NCI-H460 (cell line): ENCODE results near the gene CRYAB. TPM values are rescaled to one million over a fixed set of nuclear protein-coding genes. Genes with fewer than 3 reads are reported as not detected.
"Not testable (repeated sequence)": the region's sequence is repeated elsewhere in the genome, so short reads cannot be mapped to it uniquely, and the experiment has no call there.

Experiments used
- DNase-seq: peaks from one replicate; pipeline ENCODE4 v3.0.0-alpha.2; 2016; ENCODE audit warnings: low read depth; ENCODE audit errors: extremely low read depth
- total RNA-seq: library from RNA; depleted of rRNA; stranded (reverse); fragments of >200 nt; shearing (Covaris generic); gene quantifications from 2 replicates; pipeline ENCODE4 v1.2.3, GENCODE V29; 2014

CRYAB gene
- total RNA-seq, 1 experiment from 2014 or later: 10.4 TPM

- DNase-seq: no peak
Observed at GRCh38 chr11:111934306-111934705, 22.7 kb upstream of the CRYAB start.

- no peak for DNase-seq
Observed at GRCh38 chr11:111933872-111934271, 22.3 kb upstream of the CRYAB start.

- DNase-seq: not testable (repeated sequence)
Observed at GRCh38 chr11:111933176-111933575, 21.6 kb upstream of the CRYAB start.

- DNase-seq: no peak
Observed at GRCh38 chr11:111932611-111932950, 21.0 kb upstream of the CRYAB start.

- no peak for DNase-seq
Observed at GRCh38 chr11:111930472-111930871, 18.9 kb upstream of the CRYAB start.

GRCh38 chr11:111926505-111927391 lies 15.2 kb upstream of the CRYAB start:
- peak; percentile 90 for DNase-seq

GRCh38 chr11:111925953-111926352 lies 14.4 kb upstream of the CRYAB start:
- no peak for DNase-seq

- DNase-seq: no peak
Observed at GRCh38 chr11:111923951-111924350, 12.4 kb upstream of the CRYAB start.

- DNase-seq: no peak
Observed at GRCh38 chr11:111923351-111923788, 11.8 kb upstream of the CRYAB start.

GRCh38 chr11:111922803-111923202 lies 11.2 kb upstream of the CRYAB start:
- DNase-seq: no peak

- no peak for DNase-seq
Observed at GRCh38 chr11:111921541-111922230, 10.1 kb upstream of the CRYAB start.

GRCh38 chr11:111920908-111921307 lies 9.3 kb upstream of the CRYAB start:
- no peak for DNase-seq

- no peak for DNase-seq
Observed at GRCh38 chr11:111918390-111919256, 7.1 kb upstream of the CRYAB start, which contains the start of gene C11orf52. Gene C11orf52 (plus strand): TSS chr11:111918913. CDS start chr11:111918973, 60 bp downstream.

- no peak for DNase-seq
Observed at GRCh38 chr11:111917788-111918187, 6.2 kb upstream of the CRYAB start.

GRCh38 chr11:111917312-111917711 lies 5.7 kb upstream of the CRYAB start:
- no peak for DNase-seq

- no peak for DNase-seq
Observed at GRCh38 chr11:111916768-111917167, 5.2 kb upstream of the CRYAB start.

- DNase-seq: no peak
Observed at GRCh38 chr11:111913997-111914396, 2.4 kb upstream of the CRYAB start.

GRCh38 chr11:111913031-111913861 lies 1.7 kb upstream of the CRYAB start:
- no peak for DNase-seq

- no peak for DNase-seq
Observed at GRCh38 chr11:111912535-111912934, 965 bp upstream of the CRYAB start, which contains the start of gene HSPB2. Gene HSPB2 (plus strand): TSS chr11:111912734. CDS start chr11:111912830, 96 bp downstream.
